Thymus (tissue), 11 donors: Measurements from ENCODE around the gene HLA-DQA1. TPM values are rescaled to one million over a fixed set of nuclear protein-coding genes. Genes with fewer than 3 reads are reported as not detected.
"Not testable (repeated sequence)": the region's sequence is repeated elsewhere in the genome, so short reads cannot be mapped to it uniquely, and the experiment has no call there.

Source experiments
- DNase-seq, 9 donors: peaks; one replicate each; pipeline ENCODE4 v3.0.0-alpha.2; 2013; ENCODE audit warnings: low spot score in 9 of 9, low read depth in 6 of 9, missing footprints in 1 of 9
- H3K27ac ChIP-seq, 2 donors: one replicate each; pipeline ENCODE4 v1.5.1; 2013; ENCODE audit warnings: control low read depth in 1 of 2, low read depth in 1 of 2, low read length in 1 of 2, mild to moderate bottlenecking in 1 of 2, moderate library complexity in 1 of 2
- H3K27me3 ChIP-seq, 2 donors: one replicate each; pipeline ENCODE4 v1.5.1; 2013; ENCODE audit warnings: low read length in 1 of 2; ENCODE audit not compliant: control insufficient read depth in 2 of 2, insufficient read depth in 1 of 2
- H3K36me3 ChIP-seq, 2 donors: one replicate each; pipeline ENCODE4 v1.5.1; 2013; ENCODE audit warnings: low read length in 1 of 2, mild to moderate bottlenecking in 1 of 2, moderate library complexity in 1 of 2; ENCODE audit not compliant: control insufficient read depth in 2 of 2, insufficient read depth in 2 of 2
- H3K4me1 ChIP-seq, 2 donors: one replicate each; pipeline ENCODE4 v1.5.1; 2013; ENCODE audit warnings: low read length in 2 of 2; ENCODE audit not compliant: control insufficient read depth in 2 of 2, insufficient read depth in 2 of 2
- H3K4me3 ChIP-seq, 2 donors: one replicate each; pipeline ENCODE4 v1.5.1; 2013; ENCODE audit warnings: low read length in 2 of 2, control low read depth in 1 of 2, mild to moderate bottlenecking in 1 of 2
- H3K9me3 ChIP-seq, 2 donors: one replicate each; pipeline ENCODE4 v1.5.1; 2013; ENCODE audit warnings: low read length in 1 of 2, mild to moderate bottlenecking in 1 of 2; ENCODE audit not compliant: control insufficient read depth in 2 of 2, insufficient read depth in 1 of 2
- WGBS: extraction: QIAGEN DNeasy Blood & Tissue Kit; methylation state at CpG from one replicate; pipeline ENCODE4 v1.1.7; 2013; 5-methylcytosine and 5-hydroxymethylcytosine counted together
- polyA plus RNA-seq: library from polyadenylated mRNA; stranded (reverse); fragments of 200-250 nt; gene quantifications from one replicate; pipeline ENCODE4 v1.2.3, GENCODE V29; 2013
- total RNA-seq: library from RNA; stranded (reverse); fragments of 120-200 nt; gene quantifications from one replicate; pipeline ENCODE4 v1.2.4, GENCODE V29; 2013
- donor health status: healthy.

The HLA-DQA1 gene
- total and polyA plus RNA-seq, 2 donors = 352 to 358 TPM

DNA sequence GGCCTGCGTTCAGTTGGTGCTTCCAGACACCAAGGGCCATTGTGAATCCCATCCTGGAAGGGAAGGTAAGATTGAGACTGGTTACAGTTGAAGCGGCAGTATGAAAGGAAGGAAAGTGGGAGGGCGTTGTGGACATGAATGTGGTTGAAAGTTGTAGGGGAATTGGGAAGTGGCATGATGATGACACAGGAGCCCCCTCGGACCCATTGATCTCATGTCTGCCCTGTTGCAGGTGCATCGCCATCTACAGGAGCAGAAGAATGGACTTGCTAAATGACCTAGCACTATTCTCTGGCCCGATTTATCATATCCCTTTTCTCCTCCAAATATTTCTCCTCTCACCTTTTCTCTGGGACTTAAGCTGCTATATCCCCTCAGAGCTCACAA, 5.5 kb downstream of the HLA-DQA1 start:
- Histone ChIP-seq H3K4me1 (no peaks in the 10 kb centered on the region), H3K4me3 (no peak overlapping the region), H3K27ac (no peak overlapping the region), H3K27me3 (no peaks in the 10 kb centered on the region), H3K9me3 (no peaks in the 10 kb centered on the region), H3K36me3 (no peaks in the 10 kb centered on the region)
- 93% methylated on average over 6 of the region's 6 CpGs for WGBS
- DNase-seq = no peak

DNA sequence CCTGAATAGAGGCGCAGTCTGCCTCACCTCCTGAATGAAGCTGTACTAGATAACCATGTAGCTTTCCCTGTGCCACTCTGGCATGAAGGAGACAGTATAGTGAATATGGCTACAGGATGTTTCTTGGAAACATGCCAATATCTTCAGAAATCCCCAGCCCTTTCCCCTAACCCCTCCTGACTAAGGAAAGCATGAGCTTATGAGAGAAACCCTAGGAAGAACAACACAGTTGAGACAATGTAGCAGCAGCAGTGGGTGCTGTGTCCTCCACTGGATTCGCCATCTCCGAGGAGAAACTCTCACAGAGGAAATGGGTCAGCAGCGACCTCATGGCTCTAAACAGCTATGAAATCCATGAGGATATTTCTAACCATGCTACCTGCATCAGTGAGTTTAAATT, 6.7 kb downstream of the HLA-DQA1 start:
- WGBS = 93% methylated on average over 4 of the region's 4 CpGs
- no peak overlapping the region for H3K27ac ChIP-seq
- H3K36me3 ChIP-seq = no peaks in the 10 kb centered on the region
- no peaks in the 10 kb centered on the region for H3K27me3 ChIP-seq
- no peak overlapping the region for H3K4me3 ChIP-seq
- H3K9me3 ChIP-seq = no peaks in the 10 kb centered on the region
- DNase-seq = no peak
- H3K4me1 ChIP-seq = no peaks in the 10 kb centered on the region

DNA sequence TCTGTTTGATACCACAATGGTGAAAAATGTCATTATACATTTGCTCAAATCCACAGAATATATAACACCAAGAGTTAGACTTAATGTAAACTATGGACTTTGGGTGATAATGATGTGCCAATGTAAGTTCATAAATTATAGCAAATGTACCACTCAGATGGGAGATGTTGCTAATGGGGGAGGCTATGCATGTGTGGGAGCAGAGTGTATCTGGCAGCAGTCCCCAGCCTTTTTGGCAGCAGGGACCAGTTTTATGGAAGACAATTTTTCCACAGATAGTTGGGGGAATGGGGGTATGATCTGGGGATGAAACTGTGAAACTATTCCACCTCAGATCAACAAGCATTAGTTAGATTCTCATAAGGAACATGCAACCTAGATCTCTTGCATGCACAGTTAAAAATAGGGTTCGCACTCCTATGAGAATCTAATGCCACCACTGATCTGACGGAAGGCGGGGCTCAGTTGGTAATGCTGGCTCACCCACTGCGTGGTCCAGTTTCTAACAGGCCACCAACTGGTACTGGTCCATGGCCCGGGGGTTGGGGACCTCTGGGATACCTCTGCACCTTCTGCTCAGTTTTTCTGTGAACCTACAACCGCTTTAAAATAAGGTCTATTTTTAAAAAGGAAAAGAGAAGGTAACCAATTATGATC, 8.0 kb downstream of the HLA-DQA1 start:
- WGBS = 98% methylated on average over 6 of the region's 6 CpGs

DNA sequence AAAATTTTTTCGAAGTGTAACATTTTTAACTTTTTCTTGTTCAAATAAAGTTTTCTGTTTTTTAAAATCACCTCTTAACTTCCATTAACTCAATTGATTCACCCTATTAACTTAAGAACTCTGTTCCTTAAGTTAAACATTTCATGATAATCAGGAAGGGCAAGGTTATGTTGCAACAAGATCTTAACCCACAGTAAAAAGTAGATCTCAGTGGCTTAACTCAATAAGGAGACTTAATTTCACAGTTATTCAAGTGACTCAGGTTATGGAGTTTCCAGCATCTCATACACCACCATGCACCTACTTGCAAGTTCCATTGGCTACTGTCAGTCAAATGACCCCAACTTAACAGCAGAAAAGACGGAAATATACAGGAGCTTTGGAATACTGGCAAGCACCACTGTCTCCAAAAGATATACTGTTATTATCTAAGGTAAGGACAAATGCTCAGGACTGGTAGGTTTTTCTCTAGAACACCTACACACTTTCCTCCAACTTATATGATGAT, 18.1 kb downstream of the HLA-DQA1 start:
- WGBS = 97% methylated on average over 2 of the region's 2 CpGs
- no peak for DNase-seq
- no peaks in the 10 kb centered on the region for H3K9me3 ChIP-seq
- no peaks in the 10 kb centered on the region for H3K4me1 ChIP-seq
- no peaks in the 10 kb centered on the region for H3K36me3 ChIP-seq
- H3K27ac ChIP-seq = no peak overlapping the region
- H3K4me3 ChIP-seq = no peak overlapping the region
- H3K27me3 ChIP-seq = no peaks in the 10 kb centered on the region

More for the DNA sequence above, 8.0 kb downstream of the HLA-DQA1 start:
- Histone ChIP-seq H3K4me1 (no peaks in the 10 kb centered on the region), H3K27me3 (no peaks in the 10 kb centered on the region), H3K36me3 (no peaks in the 10 kb centered on the region), H3K4me3 (no peak overlapping the region), H3K9me3 (no peaks in the 10 kb centered on the region), H3K27ac (no peak overlapping the region)
- no peak for DNase-seq

DNA sequence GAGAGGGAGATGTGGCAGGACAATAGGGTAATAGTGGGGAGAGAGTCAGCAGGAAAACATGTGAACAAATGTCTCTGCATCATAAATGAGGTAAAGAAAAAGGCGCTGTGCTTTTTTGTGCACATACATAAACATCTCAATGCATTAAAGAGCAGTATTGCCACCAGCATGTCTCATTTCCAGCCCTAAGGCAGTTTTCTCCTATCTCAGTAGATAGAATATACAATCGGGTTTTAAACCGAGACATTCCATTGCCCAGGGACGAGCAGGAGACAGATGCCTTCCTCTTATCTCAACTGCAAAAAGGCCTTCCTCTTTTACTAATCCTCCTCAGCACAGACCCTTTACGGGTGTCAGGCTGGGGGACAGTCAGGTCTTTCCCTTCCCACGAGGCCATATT, 20.1 kb downstream of the HLA-DQA1 start:
- WGBS = 75% methylated on average over 6 of the region's 6 CpGs
- H3K36me3 ChIP-seq, H3K27ac ChIP-seq, H3K4me1 ChIP-seq, H3K27me3 ChIP-seq, DNase-seq, H3K4me3 ChIP-seq, H3K9me3 ChIP-seq: not testable (repeated sequence)

DNA sequence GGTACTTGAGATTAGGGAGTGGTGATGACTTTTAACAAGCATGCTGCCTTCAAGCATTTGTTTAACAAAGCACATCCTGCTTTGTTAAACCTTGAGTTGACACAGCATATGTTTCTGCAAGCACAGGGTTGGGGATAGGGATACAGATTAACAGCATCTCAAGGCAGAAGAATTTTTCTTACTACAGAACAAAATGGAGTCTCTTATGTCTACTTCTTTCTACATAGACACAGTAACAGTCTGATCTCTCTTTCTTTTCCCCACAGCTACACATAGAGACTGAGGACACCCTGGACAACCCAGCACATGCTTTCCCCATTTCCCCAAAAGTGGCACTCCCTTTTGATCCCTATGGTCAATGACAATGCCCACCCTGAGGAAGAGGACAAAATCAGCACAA, 20.6 kb downstream of the HLA-DQA1 start:
- not testable (repeated sequence) for H3K27me3 ChIP-seq, H3K9me3 ChIP-seq, DNase-seq, H3K36me3 ChIP-seq, H3K4me1 ChIP-seq, H3K27ac ChIP-seq, H3K4me3 ChIP-seq

DNA sequence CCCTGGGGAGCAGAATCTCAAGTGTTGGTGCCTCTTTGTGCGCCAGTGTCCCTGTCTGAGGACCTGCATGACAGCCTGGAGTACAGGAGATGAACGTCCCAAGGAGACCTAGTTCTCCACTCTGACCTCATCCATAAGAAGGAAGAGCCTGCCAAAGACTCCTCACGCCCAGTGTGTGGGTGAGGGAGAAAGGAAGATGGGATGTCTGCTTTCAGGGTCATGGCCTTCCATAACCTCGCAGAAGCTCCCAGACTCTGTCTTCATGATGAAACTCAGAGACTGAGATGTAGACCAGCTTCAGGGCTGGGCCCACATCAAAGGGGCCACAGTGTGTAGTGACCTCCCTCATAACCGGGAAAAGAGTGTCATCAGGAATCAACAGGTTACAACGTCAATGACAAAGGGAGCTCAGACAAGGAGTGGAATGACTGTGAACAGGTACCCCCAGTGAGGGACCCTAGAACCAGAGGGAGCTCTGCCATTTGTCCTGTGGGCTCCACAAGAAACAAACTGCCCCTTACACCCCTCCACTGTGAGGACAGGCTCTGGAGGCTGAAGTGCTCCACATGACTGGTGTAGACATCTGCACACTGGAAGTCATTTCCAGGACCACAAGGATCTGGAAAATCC, 21.2 kb downstream of the HLA-DQA1 start:
- 62% methylated on average over 6 of the region's 6 CpGs for WGBS
- Histone ChIP-seq H3K27me3 (no peaks in the 10 kb centered on the region), H3K27ac (no peak overlapping the region), H3K4me3 (no peak overlapping the region), H3K4me1 (no peaks in the 10 kb centered on the region), H3K36me3 (no peaks in the 10 kb centered on the region), H3K9me3 (no peaks in the 10 kb centered on the region)
- DNase-seq = no peak

DNA sequence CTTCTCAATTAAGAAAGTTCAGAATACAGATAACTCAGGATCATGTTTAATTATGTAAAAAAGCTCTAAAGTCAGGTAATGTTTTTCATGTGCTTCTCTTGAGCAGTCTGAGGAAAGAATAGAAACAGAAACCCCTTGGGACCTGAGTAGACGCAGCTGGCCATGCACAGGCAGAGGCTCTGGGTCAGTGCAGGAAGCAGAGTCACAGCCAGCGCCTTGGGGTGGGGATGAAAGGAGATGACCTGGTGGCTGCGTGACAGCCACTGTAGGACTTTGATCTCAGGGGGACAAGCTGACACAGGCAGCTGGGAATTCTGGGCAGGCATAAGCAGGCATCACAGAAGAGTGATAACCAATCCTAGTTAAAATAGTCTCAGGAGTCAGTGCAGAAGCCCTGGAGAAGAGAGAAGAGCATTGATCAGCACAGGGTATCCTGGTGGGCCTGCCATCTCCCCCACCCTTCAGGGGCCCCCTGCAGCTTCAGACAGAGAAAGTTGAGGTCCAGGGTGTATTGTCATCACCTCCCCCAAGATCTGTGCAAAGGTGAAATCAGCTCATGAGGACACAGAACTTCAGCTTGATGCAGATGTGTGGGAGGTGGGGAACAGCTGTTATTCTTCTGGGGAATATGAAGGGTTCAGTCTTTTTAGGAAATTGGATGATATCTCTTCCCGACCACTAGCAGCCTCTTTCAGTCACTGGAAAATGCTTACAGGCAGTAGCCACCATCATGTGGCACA, 22.8 kb downstream of the HLA-DQA1 start:
- Histone ChIP-seq H3K9me3 (no peaks in the 10 kb centered on the region), H3K36me3 (no peaks in the 10 kb centered on the region), H3K4me1 (no peaks in the 10 kb centered on the region), H3K27ac (no peak overlapping the region), H3K4me3 (no peak overlapping the region), H3K27me3 (peaks cover 5 to 9% of the 10 kb centered on the region in 2 donors)
- DNase-seq = no peak
- 92% methylated on average over 4 of the region's 4 CpGs for WGBS

DNA sequence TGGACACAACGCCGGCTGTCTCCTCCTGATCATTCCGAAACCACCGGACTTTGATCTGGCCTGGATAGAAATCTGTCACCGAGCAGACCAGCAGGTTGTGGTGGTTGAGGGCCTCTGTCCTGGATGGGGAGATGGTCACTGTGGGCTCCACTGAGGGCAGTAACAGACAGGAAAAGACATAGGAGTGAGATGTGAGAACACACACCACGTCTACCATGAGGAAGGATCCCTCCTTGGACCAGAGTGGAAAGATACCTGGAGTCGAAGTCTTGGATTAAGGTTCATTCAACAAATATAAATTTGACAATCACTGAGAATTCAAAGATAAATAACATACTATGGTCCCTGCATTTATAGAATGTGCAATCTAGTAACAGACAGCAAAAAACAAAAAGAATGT, 24.9 kb downstream of the HLA-DQA1 start:
- no peak for DNase-seq
- Histone ChIP-seq H3K4me1 (no peaks in the 10 kb centered on the region), H3K4me3 (no peak overlapping the region), H3K27me3 (peaks cover 12 to 22% of the 10 kb centered on the region in 2 donors), H3K9me3 (no peaks in the 10 kb centered on the region), H3K27ac (no peak overlapping the region), H3K36me3 (no peaks in the 10 kb centered on the region)
- 77% methylated on average over 7 of the region's 7 CpGs for WGBS
